CD1c-positive myeloid dendritic cell (primary cell): Measurements from ENCODE around the gene PTPRG.

Source experiments
- DNase-seq: peaks from one replicate; pipeline ENCODE4 v3.0.0-alpha.2; 2016; ENCODE audit errors: extremely low spot score

Gene PTPRG

GRCh38 chr3:61589856-61590255 lies 28.5 kb downstream of the PTPRG start:
- DNase-seq = no peak

- no peak for DNase-seq
Observed at GRCh38 chr3:61591300-61591699, 29.9 kb downstream of the PTPRG start.

- DNase-seq = no peak
Observed at GRCh38 chr3:61593446-61594029, 32.2 kb downstream of the PTPRG start.

GRCh38 chr3:61594144-61594963 lies 33.0 kb downstream of the PTPRG start:
- DNase-seq = no peak

GRCh38 chr3:61594964-61595285 lies 33.6 kb downstream of the PTPRG start:
- DNase-seq = no peak

GRCh38 chr3:61595288-61595687 lies 33.9 kb downstream of the PTPRG start:
- DNase-seq = no peak

- no peak for DNase-seq
Observed at GRCh38 chr3:61595826-61596225, 34.5 kb downstream of the PTPRG start.

GRCh38 chr3:61597906-61598305 lies 36.5 kb downstream of the PTPRG start:
- no peak for DNase-seq

- DNase-seq = no peak
Observed at GRCh38 chr3:61600195-61600594, 38.8 kb downstream of the PTPRG start.

- DNase-seq = no peak
Observed at GRCh38 chr3:61601831-61602230, 40.5 kb downstream of the PTPRG start.

- no peak for DNase-seq
Observed at GRCh38 chr3:61602466-61602865, 41.1 kb downstream of the PTPRG start.

- no peak for DNase-seq
Observed at GRCh38 chr3:61605589-61606175, 44.3 kb downstream of the PTPRG start.

- no peak for DNase-seq
Observed at GRCh38 chr3:61606196-61606595, 44.8 kb downstream of the PTPRG start.

- no peak for DNase-seq
Observed at GRCh38 chr3:61608072-61608471, 46.7 kb downstream of the PTPRG start.

- DNase-seq = no peak
Observed at GRCh38 chr3:61608711-61609110, 47.3 kb downstream of the PTPRG start.

- DNase-seq = no peak
Observed at GRCh38 chr3:61610316-61610715, 48.9 kb downstream of the PTPRG start.

GRCh38 chr3:61612211-61613194 lies 51.1 kb downstream of the PTPRG start:
- DNase-seq = no peak

- DNase-seq = no peak
Observed at GRCh38 chr3:61613666-61614065, 52.3 kb downstream of the PTPRG start.

GRCh38 chr3:61615643-61616042 lies 54.3 kb downstream of the PTPRG start:
- no peak for DNase-seq

GRCh38 chr3:61616586-61616985 lies 55.2 kb downstream of the PTPRG start:
- no peak for DNase-seq

GRCh38 chr3:61617041-61617440 lies 55.7 kb downstream of the PTPRG start:
- DNase-seq = no peak

- DNase-seq = no peak
Observed at GRCh38 chr3:61617651-61618050, 56.3 kb downstream of the PTPRG start.
